IMR-90 (cell line): ENCODE measurements around the gene C13orf46. TPM values are rescaled to one million over a fixed set of nuclear protein-coding genes. Genes with fewer than 3 reads are reported as not detected.

Experiments used
- ATAC-seq: fragments of 200-7000 bp; cut with Tn5 transposase; 2 replicates; pipeline ENCODE4 v1.9.1; 2020; ENCODE audit warnings: low read depth, mild to moderate bottlenecking, moderate library complexity
- BruUV-seq: library from RNA; stranded (reverse); fragments of 400-500 nt; replicated peaks from 2 replicates; lab custom pipeline; 2021; lab: Mats Ljungman, UMichigan
- CTCF ChIA-PET: fragments of 300-600 bp; formaldehyde crosslinking; extraction: SDS; loops from one replicate; lab custom pipeline; 2021; ENCODE audit warnings: antibody characterized with exemption; lab: Yijun Ruan, JAX
- POLR2A ChIA-PET: fragments of 300-600 bp; sonication (Branson Sonifier 250); formaldehyde crosslinking; loops from one replicate; lab custom pipeline; 2022; ENCODE audit warnings: antibody characterized with exemption; ENCODE audit not compliant: unreplicated experiment; lab: Charles Lee
- DNase-seq: peaks from one replicate; pipeline ENCODE4 v3.0.0; 2013
- H2AFZ ChIP-seq: replicated peaks from 2 replicates; pipeline ENCODE3; 2013; ENCODE audit warnings: low read length, mild to moderate bottlenecking; ENCODE audit not compliant: poor library complexity
- H2AK5ac ChIP-seq: 2 replicates; pipeline ENCODE4 v1.6.1; 2013; ENCODE audit warnings: low read depth, low read length, inconsistent platforms
- H2AK9ac ChIP-seq: replicated peaks from 2 replicates; pipeline ENCODE3; 2013; ENCODE audit warnings: mild to moderate bottlenecking, low read depth, low read length, moderate library complexity; ENCODE audit not compliant: poor library complexity
- H2BK120ac ChIP-seq: 2 replicates; pipeline ENCODE4 v1.6.1; 2013; ENCODE audit warnings: low read depth, low read length, inconsistent platforms
- H2BK15ac ChIP-seq: 3 replicates; pipeline ENCODE4 v1.6.1; 2013; ENCODE audit warnings: low read depth, low read length, inconsistent platforms
- H2BK20ac ChIP-seq: 2 replicates; pipeline ENCODE4 v1.6.1; 2013; ENCODE audit warnings: low read depth, mild to moderate bottlenecking, inconsistent platforms, low read length, moderate library complexity
- H2BK5ac ChIP-seq: 2 replicates; pipeline ENCODE4 v1.6.1; 2013; ENCODE audit warnings: mild to moderate bottlenecking, low read depth, low read length, inconsistent platforms; ENCODE audit not compliant: poor library complexity, severe bottlenecking
- H3K14ac ChIP-seq: replicated peaks from 2 replicates; pipeline ENCODE4 v1.6.1; 2013; ENCODE audit warnings: low read depth, low read length, inconsistent platforms
- H3K18ac ChIP-seq: 2 replicates; pipeline ENCODE4 v1.6.1; 2013; ENCODE audit warnings: low read depth, low read length, control low read depth
- H3K23ac ChIP-seq: 2 replicates; pipeline ENCODE4 v1.6.1; 2013; ENCODE audit warnings: low read depth, low read length, inconsistent platforms
- H3K27ac ChIP-seq: 2 replicates; pipeline ENCODE4 v1.5.1; 2013; ENCODE audit warnings: mild to moderate bottlenecking, control low read depth, low read length; ENCODE audit not compliant: insufficient read depth
- H3K27me3 ChIP-seq: 2 replicates; pipeline ENCODE4 v1.6.1; 2013; ENCODE audit warnings: low read length; ENCODE audit not compliant: control insufficient read depth, insufficient read depth
- H3K36me3 ChIP-seq: 2 replicates; pipeline ENCODE4 v1.6.1; 2013; ENCODE audit warnings: low read length, mixed read lengths; ENCODE audit not compliant: control insufficient read depth, insufficient read depth
- H3K4ac ChIP-seq: 2 replicates; pipeline ENCODE4 v1.6.1; 2013; ENCODE audit warnings: low read depth, low read length, inconsistent platforms
- H3K4me1 ChIP-seq: 2 replicates; pipeline ENCODE4 v1.6.1; 2013; ENCODE audit warnings: low read length, mixed read lengths; ENCODE audit not compliant: control insufficient read depth, insufficient read depth
- H3K4me2 ChIP-seq: 2 replicates; pipeline ENCODE4 v1.6.1; 2013; ENCODE audit warnings: low read depth, mild to moderate bottlenecking, control low read depth, low read length, moderate library complexity
- H3K4me3 ChIP-seq: 2 replicates; pipeline ENCODE4 v1.5.1; 2013; ENCODE audit warnings: low read depth, mild to moderate bottlenecking, control low read depth, low read length, moderate library complexity; ENCODE audit not compliant: insufficient read depth
- H3K56ac ChIP-seq: 2 replicates; pipeline ENCODE4 v1.6.1; 2013; ENCODE audit warnings: low read length, inconsistent platforms; ENCODE audit not compliant: insufficient read depth; ENCODE audit errors: extremely low read depth
- H3K79me1 ChIP-seq, 2 experiments: 2 replicates each; pipeline ENCODE4 v1.6.1; 2013; ENCODE audit warnings: low read length in 2 of 2, inconsistent platforms in 1 of 2, low read depth in 1 of 2
- H3K9ac ChIP-seq: 2 replicates; pipeline ENCODE4 v1.6.1; 2013; ENCODE audit warnings: low read depth, low read length, control low read depth
- H3K9me1 ChIP-seq: 2 replicates; pipeline ENCODE4 v1.6.1; 2013; ENCODE audit warnings: low read length, inconsistent platforms; ENCODE audit not compliant: insufficient read depth
- H3K9me3 ChIP-seq: 2 replicates; pipeline ENCODE4 v1.6.1; 2013; ENCODE audit warnings: low read length; ENCODE audit not compliant: control insufficient read depth, insufficient read depth
- H4K20me1 ChIP-seq: 2 replicates; pipeline ENCODE4 v1.6.1; 2013; ENCODE audit warnings: low read length, inconsistent platforms; ENCODE audit not compliant: insufficient read depth
- H4K5ac ChIP-seq: 2 replicates; pipeline ENCODE4 v1.6.1; 2013; ENCODE audit warnings: mild to moderate bottlenecking, low read depth, low read length, control low read depth
- H4K8ac ChIP-seq, 2 experiments: 2 replicates each; pipeline ENCODE4 v1.6.1; 2013; ENCODE audit warnings: low read depth in 2 of 2, low read length in 2 of 2, control low read depth in 1 of 2, inconsistent platforms in 1 of 2
- H4K91ac ChIP-seq: 2 replicates; pipeline ENCODE4 v1.6.1; 2013; ENCODE audit warnings: low read depth, low read length, inconsistent platforms; ENCODE audit not compliant: insufficient read depth
- BHLHE40 ChIP-seq: fragments of 150-350 bp; IDR thresholded peaks from 2 replicates; pipeline ENCODE4 v1.6.1; 2016; ENCODE audit warnings: mild to moderate bottlenecking, low read depth, low read length
- CEBPB ChIP-seq: IDR thresholded peaks from 2 replicates; pipeline ENCODE4 v1.6.1; 2012; ENCODE audit warnings: low read depth, low read length, improper control_type of control experiment
- CHD1 ChIP-seq: IDR thresholded peaks from 2 replicates; pipeline ENCODE4 v1.6.1; 2012; ENCODE audit warnings: low read depth, low read length, improper control_type of control experiment
- FOS ChIP-seq: fragments of 150-350 bp; IDR thresholded peaks from 2 replicates; pipeline ENCODE4 v1.6.1; 2016; ENCODE audit warnings: low read depth, low read length
- MAZ ChIP-seq: IDR thresholded peaks from 2 replicates; pipeline ENCODE4 v1.6.1; 2012; ENCODE audit warnings: low read depth, mild to moderate bottlenecking, low read length, improper control_type of control experiment, moderate library complexity, borderline replicate concordance
- POLR2A ChIP-seq: IDR thresholded peaks from 2 replicates; pipeline ENCODE4 v1.6.1; 2012; ENCODE audit warnings: mild to moderate bottlenecking, low read depth, low read length
- SMC3 ChIP-seq: fragments of 150-350 bp; IDR thresholded peaks from 2 replicates; pipeline ENCODE4 v1.6.1; 2016; ENCODE audit warnings: low read depth, mild to moderate bottlenecking, antibody characterized with exemption, low read length, moderate library complexity
- WGBS, 2 experiments: methylation state at CpG; one replicate each; pipeline versions ENCODE4 v1.1.5 to v1.1.7; 2013; ENCODE audit warnings: missing lambda C conversion rate in 2 of 2; ENCODE audit not compliant: insufficient read length in 1 of 2; ENCODE audit errors: extremely low coverage in 2 of 2; 5-methylcytosine and 5-hydroxymethylcytosine counted together
- dilution Hi-C: fragments of 300-500 bp; cut with HindIII; formaldehyde crosslinking; loops from one replicate; pipeline ENCODE4 v1.14.3; 2018; ENCODE audit warnings: low sequenced_read_pairs; ENCODE audit not compliant: unreplicated experiment
- in situ Hi-C: fragments of 300-500 bp; cut with MboI; formaldehyde crosslinking; loops from 3 replicates; pipeline ENCODE4 v1.14.3; 2019; ENCODE audit warnings: low sequenced_read_pairs, inconsistent platforms, mixed read lengths
- intact Hi-C: fragments of 100-400 bp; cut with micrococcal nuclease; formaldehyde crosslinking; loops from 2 replicates; pipeline ENCODE4 v1.10.0; 2022
- polyA plus RNA-seq, 3 experiments: library from polyadenylated mRNA; depleted of rRNA; stranded (reverse); fragments of >200 nt; gene quantifications; 2 replicates each; pipeline ENCODE4 v1.2.3, GENCODE V29; 2012; ENCODE audit warnings: low replicate concordance in 1 of 3
- total RNA-seq: library from RNA; depleted of rRNA; stranded (reverse); fragments of >200 nt; gene quantifications from 2 replicates; pipeline ENCODE4 v1.2.3, GENCODE V29; 2012
- TF ChIP-seq, protein P1 (sequence below): conservative IDR thresholded peaks from 2 replicates; pipeline ENCODE4 v1.5.1; 2012; ENCODE audit warnings: mild to moderate bottlenecking, low read depth, low read length, improper control_type of control experiment
- TF ChIP-seq, protein P2 (sequence below): fragments of 150-350 bp; IDR thresholded peaks from 2 replicates; pipeline ENCODE4 v1.6.1; 2016; ENCODE audit warnings: low read depth, mild to moderate bottlenecking, low read length, moderate library complexity, borderline replicate concordance

The C13orf46 gene
- total and polyA plus RNA-seq, 2 of the 4 experiments (the other 2 are of a cell fraction), result under 0.01 to 2.1 TPM

DNA sequence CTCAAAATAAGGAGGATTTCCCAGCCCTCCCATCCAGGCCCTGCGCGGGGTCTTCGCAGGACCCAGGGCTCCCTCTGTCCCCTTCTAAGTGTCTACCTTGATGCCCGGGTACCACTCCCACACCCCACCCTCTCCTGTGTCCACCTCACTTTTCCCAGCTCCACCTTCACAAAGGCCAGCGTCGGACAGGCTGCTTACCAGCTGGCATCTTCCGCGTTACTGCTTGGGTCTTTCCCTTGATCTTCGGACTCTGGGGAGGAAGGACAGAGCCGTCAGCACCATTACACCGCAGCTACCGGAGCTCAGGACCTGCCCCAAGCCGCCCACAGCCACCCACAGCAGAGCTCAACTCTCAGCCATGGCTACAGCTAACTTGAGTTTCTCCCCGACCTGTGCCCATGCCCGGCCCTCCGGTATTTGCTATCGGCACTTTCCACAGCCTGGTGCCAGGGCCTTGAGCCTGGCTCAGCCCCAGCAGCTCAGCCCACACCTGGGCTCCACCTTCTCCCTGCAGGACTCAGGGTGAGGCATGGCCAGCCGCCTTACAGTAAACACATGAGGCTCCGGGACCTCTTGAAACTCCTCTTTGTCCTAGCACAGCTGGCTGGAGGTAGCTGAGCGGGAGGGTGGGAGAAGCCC, 3.8 kb downstream of the C13orf46 start:
- dilution Hi-C loops, result no loop called here
- no peak for ATAC-seq
- no peaks in the 10 kb centered on the region for H3K27me3 ChIP-seq
- CTCF ChIA-PET, result no interaction called here
- no peak overlapping the region for H2BK5ac ChIP-seq
- POLR2A ChIA-PET, result no interaction called here
- H2BK120ac ChIP-seq, result no peak overlapping the region
- no peak overlapping the region for H4K8ac ChIP-seq
- H4K5ac ChIP-seq, result no peak overlapping the region
- no peak overlapping the region for H3K9ac ChIP-seq
- no peak overlapping the region for H3K27ac ChIP-seq
- H3K4me3 ChIP-seq, result no peak overlapping the region
- H4K20me1 ChIP-seq, result peaks cover 7% of the 10 kb centered on the region; the same call in 1 of the 2 replicates
- peak overlapping the region; percentile 2 for H2AK9ac ChIP-seq
- H4K91ac ChIP-seq, result no peak overlapping the region
- no peak overlapping the region for H3K18ac ChIP-seq
- H2BK15ac ChIP-seq, result no peak overlapping the region
- peaks cover 9% of the 10 kb centered on the region; the same call in 1 of the 2 replicates for H3K9me1 ChIP-seq
- H3K23ac ChIP-seq, result no peak overlapping the region
- H3K4ac ChIP-seq, result no peak overlapping the region
- no peak for DNase-seq
- intact Hi-C loops, result no loop called here
- H3K4me2 ChIP-seq, result no peak overlapping the region
- H3K9me3 ChIP-seq, result no peaks in the 10 kb centered on the region
- no peak overlapping the region for H2AFZ ChIP-seq
- no peak overlapping the region for H2AK5ac ChIP-seq
- peaks cover 2% of the 10 kb centered on the region for H3K4me1 ChIP-seq
- no peak overlapping the region for H3K14ac ChIP-seq
- H3K79me1 ChIP-seq, result peaks cover 11 to 58% of the 10 kb centered on the region in 2 experiments; a peak in 3 of 4 replicates
- no peak for TF ChIP-seq SMC3
- no peak for TF ChIP-seq FOS
- no peak for TF ChIP-seq POLR2A
- TF ChIP-seq, protein P1, sequence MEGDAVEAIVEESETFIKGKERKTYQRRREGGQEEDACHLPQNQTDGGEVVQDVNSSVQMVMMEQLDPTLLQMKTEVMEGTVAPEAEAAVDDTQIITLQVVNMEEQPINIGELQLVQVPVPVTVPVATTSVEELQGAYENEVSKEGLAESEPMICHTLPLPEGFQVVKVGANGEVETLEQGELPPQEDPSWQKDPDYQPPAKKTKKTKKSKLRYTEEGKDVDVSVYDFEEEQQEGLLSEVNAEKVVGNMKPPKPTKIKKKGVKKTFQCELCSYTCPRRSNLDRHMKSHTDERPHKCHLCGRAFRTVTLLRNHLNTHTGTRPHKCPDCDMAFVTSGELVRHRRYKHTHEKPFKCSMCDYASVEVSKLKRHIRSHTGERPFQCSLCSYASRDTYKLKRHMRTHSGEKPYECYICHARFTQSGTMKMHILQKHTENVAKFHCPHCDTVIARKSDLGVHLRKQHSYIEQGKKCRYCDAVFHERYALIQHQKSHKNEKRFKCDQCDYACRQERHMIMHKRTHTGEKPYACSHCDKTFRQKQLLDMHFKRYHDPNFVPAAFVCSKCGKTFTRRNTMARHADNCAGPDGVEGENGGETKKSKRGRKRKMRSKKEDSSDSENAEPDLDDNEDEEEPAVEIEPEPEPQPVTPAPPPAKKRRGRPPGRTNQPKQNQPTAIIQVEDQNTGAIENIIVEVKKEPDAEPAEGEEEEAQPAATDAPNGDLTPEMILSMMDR, result no peak
- no peak for TF ChIP-seq MAZ
- no peak for TF ChIP-seq BHLHE40
- no peak for TF ChIP-seq CHD1
- TF ChIP-seq, protein P2, sequence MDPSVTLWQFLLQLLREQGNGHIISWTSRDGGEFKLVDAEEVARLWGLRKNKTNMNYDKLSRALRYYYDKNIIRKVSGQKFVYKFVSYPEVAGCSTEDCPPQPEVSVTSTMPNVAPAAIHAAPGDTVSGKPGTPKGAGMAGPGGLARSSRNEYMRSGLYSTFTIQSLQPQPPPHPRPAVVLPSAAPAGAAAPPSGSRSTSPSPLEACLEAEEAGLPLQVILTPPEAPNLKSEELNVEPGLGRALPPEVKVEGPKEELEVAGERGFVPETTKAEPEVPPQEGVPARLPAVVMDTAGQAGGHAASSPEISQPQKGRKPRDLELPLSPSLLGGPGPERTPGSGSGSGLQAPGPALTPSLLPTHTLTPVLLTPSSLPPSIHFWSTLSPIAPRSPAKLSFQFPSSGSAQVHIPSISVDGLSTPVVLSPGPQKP, result no peak
- no peak for TF ChIP-seq CEBPB
- no TSS peak for BruUV-seq
- H3K36me3 ChIP-seq, result peaks cover 44% of the 10 kb centered on the region
- H3K56ac ChIP-seq, result no peak overlapping the region
- no peak overlapping the region for H2BK20ac ChIP-seq
- 96% methylated on average over 11 of the region's 20 CpGs; no CpG with 5 or more reads in 1 of the 2 experiments for WGBS, 2 experiments
- in situ Hi-C loops, result no loop called here
